Heart left ventricle (tissue), 13 donors: ENCODE results near the gene RIOX2.

Source experiments
- CTCF ChIP-seq, 12 donors: fragments of 200-600 bp; sonication (generic) in 4 of 12; IDR thresholded peaks; one replicate each; pipeline versions ENCODE4 v1.5.0 to v1.8.0; 2018 to 2022; ENCODE audit warnings: antibody characterized with exemption in 12 of 12, mild to moderate bottlenecking in 5 of 12
- POLR2A ChIP-seq, 2 donors: fragments of 450-650 bp; IDR thresholded peaks; one replicate each; pipeline ENCODE4 v1.6.1; 2017; ENCODE audit warnings: antibody characterized with exemption in 2 of 2, mild to moderate bottlenecking in 2 of 2, moderate library complexity in 2 of 2
- donor health status: ischemic (EF 13 %, LVEDD 7.1; RV severe dilation, severe dysfunction).
- donor health status: DM: no; HTN: yes; CAD: no.
- donor health status: DM: no; HTN: no; CAD: no.
- donor health status: ischemic (EF 25% LVEDD 6.9; RV normal size, moderate dysfunction).
- donor health status: ischemic (EF 25% LVEDD 5.7; RV mildly dilated, moderate dysfunction).
- donor health status: ischemic (EF 35%, LVEDD 5.7; RV mildly dilated, moderate dysfunction).
- donor health status: nonischemic (EF 11% LVEDD 7.7; RV severe dilation, severe dysfunction).
- donor health status: DM: yes; HTN: yes; CAD: no.
- donor health status: PGD.
- donor health status: ischemic (EF 29% LVEDD 5.4; RV normal size, mild dysfunction).
- donor health status: nonischemic (EF 23%, LVEDD 6.1; RV moderate dilation, normal function).

- TF ChIP-seq CTCF (IDR thresholded peaks at IDR 0.05) (no peak), POLR2A (IDR thresholded peaks at IDR 0.05) (no peak)
Observed at GRCh38 chr3:97916576-97916975, 55.7 kb downstream of the RIOX2 start.
